ENCODE data around the gene RAB5B.
"Not testable (repeated sequence)": the region's sequence is repeated elsewhere in the genome, so short reads cannot be mapped to it uniquely, and the experiment has no call there.

RAB5B gene

GRCh38 chr12:56001487-56002100 lies 27.7 kb downstream of the RAB5B start:
- Histone ChIP-seq H3K9ac (ENCODE audit: low read length) (no peak overlapping the region), H3K36me3 (ENCODE audit: low read length) (no peaks in the 10 kb centered on the region), H3K9me3 (ENCODE audit: insufficient read depth, low read length) (no peaks in the 10 kb centered on the region), H3K4me2 (ENCODE audit: low read depth, low read length, poor library complexity, severe bottlenecking) (no peak overlapping the region), H3K9me2 (replicated peaks; ENCODE audit: insufficient read depth, low read length) (no peaks in the 10 kb centered on the region), H3K27ac (ENCODE audit: low read depth, low read length) (no peak overlapping the region), H3K79me2 (ENCODE audit: insufficient read depth, low read length) (no peaks in the 10 kb centered on the region), H2AFZ (ENCODE audit: low read depth, low read length, severe bottlenecking) (no peak overlapping the region), H3K27me3 (ENCODE audit: low read length) (no peaks in the 10 kb centered on the region), H3K4me3 (ENCODE audit: insufficient read depth, low read length, poor library complexity, severe bottlenecking) (no peak overlapping the region), H4K20me1 (ENCODE audit: low read depth, low read length) (no peaks in the 10 kb centered on the region), H3F3A (ENCODE audit: insufficient read depth) (no peaks in the 10 kb centered on the region)
- no peak for TF ChIP-seq CTCF (IDR thresholded peaks at IDR 0.05; ENCODE audit: insufficient read depth, low read length, poor library complexity, severe bottlenecking)
- no peak for TF ChIP-seq EZH2phosphoT487 (conservative IDR thresholded peaks at IDR 0.05; ENCODE audit: low read length)

- H3K27ac ChIP-seq (ENCODE audit: low read depth, low read length); H3K36me3 ChIP-seq (ENCODE audit: low read length); H4K20me1 ChIP-seq (ENCODE audit: low read depth, low read length); H3K27me3 ChIP-seq (ENCODE audit: low read length); H2AFZ ChIP-seq (ENCODE audit: low read depth, low read length, severe bottlenecking); H3K9me2 ChIP-seq (replicated peaks; ENCODE audit: insufficient read depth, low read length); H3K4me3 ChIP-seq (ENCODE audit: insufficient read depth, low read length, poor library complexity, severe bottlenecking); H3K4me2 ChIP-seq (ENCODE audit: low read depth, low read length, poor library complexity, severe bottlenecking); H3K79me2 ChIP-seq (ENCODE audit: insufficient read depth, low read length); H3K9ac ChIP-seq (ENCODE audit: low read length); H3K9me3 ChIP-seq (ENCODE audit: insufficient read depth, low read length); H3F3A ChIP-seq (ENCODE audit: insufficient read depth): not testable (repeated sequence)
Observed at GRCh38 chr12:56003376-56003775, 29.5 kb downstream of the RAB5B start.

- Histone ChIP-seq H2AFZ (ENCODE audit: low read depth, low read length, severe bottlenecking) (no peak overlapping the region), H3K27ac (ENCODE audit: low read depth, low read length) (no peak overlapping the region), H3K79me2 (ENCODE audit: insufficient read depth, low read length) (no peaks in the 10 kb centered on the region), H3K4me3 (ENCODE audit: insufficient read depth, low read length, poor library complexity, severe bottlenecking) (no peak overlapping the region), H3K9me2 (replicated peaks; ENCODE audit: insufficient read depth, low read length) (no peaks in the 10 kb centered on the region), H3F3A (ENCODE audit: insufficient read depth) (no peaks in the 10 kb centered on the region), H3K9me3 (ENCODE audit: insufficient read depth, low read length) (no peaks in the 10 kb centered on the region), H4K20me1 (ENCODE audit: low read depth, low read length) (no peaks in the 10 kb centered on the region), H3K27me3 (ENCODE audit: low read length) (no peaks in the 10 kb centered on the region), H3K9ac (ENCODE audit: low read length) (no peak overlapping the region), H3K36me3 (ENCODE audit: low read length) (no peaks in the 10 kb centered on the region), H3K4me2 (ENCODE audit: low read depth, low read length, poor library complexity, severe bottlenecking) (no peak overlapping the region)
- TF ChIP-seq EZH2phosphoT487 (conservative IDR thresholded peaks at IDR 0.05; ENCODE audit: low read length) (no peak), CTCF (IDR thresholded peaks at IDR 0.05; ENCODE audit: insufficient read depth, low read length, poor library complexity, severe bottlenecking) (no peak)
Observed at GRCh38 chr12:56004211-56004610, 30.3 kb downstream of the RAB5B start.

- no peaks in the 10 kb centered on the region for H3K27me3 ChIP-seq (ENCODE audit: low read length)
- H3K4me2 ChIP-seq (ENCODE audit: low read depth, low read length, poor library complexity, severe bottlenecking), result peak overlapping the region; percentile 66
- no peaks in the 10 kb centered on the region for H3K36me3 ChIP-seq (ENCODE audit: low read length)
- H3F3A ChIP-seq (ENCODE audit: insufficient read depth), result no peaks in the 10 kb centered on the region
- H4K20me1 ChIP-seq (ENCODE audit: low read depth, low read length), result no peaks in the 10 kb centered on the region
- peak overlapping the region; percentile 90 for H2AFZ ChIP-seq (ENCODE audit: low read depth, low read length, severe bottlenecking)
- no peaks in the 10 kb centered on the region for H3K9me2 ChIP-seq (replicated peaks; ENCODE audit: insufficient read depth, low read length)
- H3K79me2 ChIP-seq (ENCODE audit: insufficient read depth, low read length), result no peaks in the 10 kb centered on the region
- TF ChIP-seq CTCF (IDR thresholded peaks at IDR 0.05; ENCODE audit: insufficient read depth, low read length, poor library complexity, severe bottlenecking) (no peak), EZH2phosphoT487 (conservative IDR thresholded peaks at IDR 0.05; ENCODE audit: low read length) (no peak)
- no peaks in the 10 kb centered on the region for H3K9me3 ChIP-seq (ENCODE audit: insufficient read depth, low read length)
- H3K9ac ChIP-seq (ENCODE audit: low read length), result peak overlapping the region; percentile 61
- H3K4me3 ChIP-seq (ENCODE audit: insufficient read depth, low read length, poor library complexity, severe bottlenecking), result peak overlapping the region; percentile 68
- no peak overlapping the region for H3K27ac ChIP-seq (ENCODE audit: low read depth, low read length)
Observed at GRCh38 chr12:56007564-56008559, 34.0 kb downstream of the RAB5B start.
